Heart left ventricle (tissue), 13 donors: Measurements from ENCODE around the gene DND1.

Experiments
- POLR2A ChIP-seq, 2 donors: fragments of 450-650 bp; IDR thresholded peaks; one replicate each; pipeline ENCODE4 v1.6.1; 2017; ENCODE audit warnings: antibody characterized with exemption in 2 of 2, mild to moderate bottlenecking in 2 of 2, moderate library complexity in 2 of 2
- TF ChIP-seq, protein P1 (sequence below), 12 donors: fragments of 200-600 bp; sonication (generic) in 4 of 12; IDR thresholded peaks; one replicate each; pipeline versions ENCODE4 v1.5.0 to v1.8.0; 2018 to 2022; ENCODE audit warnings: antibody characterized with exemption in 12 of 12, mild to moderate bottlenecking in 5 of 12
- donor health status: ischemic (EF 13 %, LVEDD 7.1; RV severe dilation, severe dysfunction).
- donor health status: DM: no; HTN: yes; CAD: no.
- donor health status: DM: no; HTN: no; CAD: no.
- donor health status: ischemic (EF 25% LVEDD 6.9; RV normal size, moderate dysfunction).
- donor health status: ischemic (EF 25% LVEDD 5.7; RV mildly dilated, moderate dysfunction).
- donor health status: ischemic (EF 35%, LVEDD 5.7; RV mildly dilated, moderate dysfunction).
- donor health status: nonischemic (EF 11% LVEDD 7.7; RV severe dilation, severe dysfunction).
- donor health status: DM: yes; HTN: yes; CAD: no.
- donor health status: PGD.
- donor health status: ischemic (EF 29% LVEDD 5.4; RV normal size, mild dysfunction).
- donor health status: nonischemic (EF 23%, LVEDD 6.1; RV moderate dilation, normal function).

DNA sequence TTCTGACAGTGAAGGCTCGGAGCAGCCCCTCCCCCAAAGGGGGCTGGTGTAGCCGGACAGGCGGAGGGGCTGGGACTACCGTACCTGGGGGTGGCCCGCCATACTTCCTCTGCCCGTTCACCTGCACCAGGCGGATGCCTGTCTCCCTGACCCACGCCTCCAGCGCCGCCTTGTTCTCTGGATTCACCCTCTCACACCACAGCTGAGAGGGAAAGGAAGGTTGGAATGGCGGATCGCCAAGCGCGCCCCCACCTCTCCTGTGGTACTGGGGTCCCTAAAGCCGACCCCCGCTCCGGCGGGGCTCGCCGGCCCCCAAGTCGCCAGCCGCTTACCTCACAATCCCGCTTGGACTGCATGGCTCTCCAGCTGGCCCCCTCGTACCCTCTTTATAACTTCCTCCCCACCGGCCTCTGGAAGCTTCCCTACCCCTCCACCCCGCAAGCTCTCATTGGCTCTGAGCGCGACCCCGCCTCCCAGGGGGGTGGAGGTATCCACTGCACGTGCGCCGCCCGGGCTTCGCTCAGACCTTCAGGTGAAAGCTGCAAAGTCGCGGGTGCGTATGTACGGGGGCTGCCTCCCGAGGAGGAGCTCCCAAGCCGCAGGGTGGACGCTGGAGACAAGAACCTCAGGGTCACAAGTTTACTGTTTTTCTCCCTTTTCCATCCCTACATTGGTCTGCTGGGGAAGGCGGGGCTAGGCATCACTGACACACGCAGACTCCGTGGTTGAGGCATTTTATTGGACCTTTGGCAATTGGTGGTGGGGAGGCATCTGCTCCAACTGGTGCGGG, at the start of gene DND1:
- TF ChIP-seq, protein P1, sequence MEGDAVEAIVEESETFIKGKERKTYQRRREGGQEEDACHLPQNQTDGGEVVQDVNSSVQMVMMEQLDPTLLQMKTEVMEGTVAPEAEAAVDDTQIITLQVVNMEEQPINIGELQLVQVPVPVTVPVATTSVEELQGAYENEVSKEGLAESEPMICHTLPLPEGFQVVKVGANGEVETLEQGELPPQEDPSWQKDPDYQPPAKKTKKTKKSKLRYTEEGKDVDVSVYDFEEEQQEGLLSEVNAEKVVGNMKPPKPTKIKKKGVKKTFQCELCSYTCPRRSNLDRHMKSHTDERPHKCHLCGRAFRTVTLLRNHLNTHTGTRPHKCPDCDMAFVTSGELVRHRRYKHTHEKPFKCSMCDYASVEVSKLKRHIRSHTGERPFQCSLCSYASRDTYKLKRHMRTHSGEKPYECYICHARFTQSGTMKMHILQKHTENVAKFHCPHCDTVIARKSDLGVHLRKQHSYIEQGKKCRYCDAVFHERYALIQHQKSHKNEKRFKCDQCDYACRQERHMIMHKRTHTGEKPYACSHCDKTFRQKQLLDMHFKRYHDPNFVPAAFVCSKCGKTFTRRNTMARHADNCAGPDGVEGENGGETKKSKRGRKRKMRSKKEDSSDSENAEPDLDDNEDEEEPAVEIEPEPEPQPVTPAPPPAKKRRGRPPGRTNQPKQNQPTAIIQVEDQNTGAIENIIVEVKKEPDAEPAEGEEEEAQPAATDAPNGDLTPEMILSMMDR (IDR thresholded peaks at IDR 0.05): no peak
- TF ChIP-seq POLR2A (IDR thresholded peaks at IDR 0.05): no peak
